CD14-positive monocyte (primary cell): ENCODE measurements around the gene LIMK1. TPM values are rescaled to one million over a fixed set of nuclear protein-coding genes. Genes with fewer than 3 reads are reported as not detected.

Experiments used
- DNase-seq, 3 donors: peaks; one replicate each; pipeline ENCODE4 v3.0.0-alpha.2; 2011 to 2022
- H2AFZ ChIP-seq: 2 replicates; pipeline ENCODE4 v1.6.0; 2012; ENCODE audit warnings: mild to moderate bottlenecking, low read depth, low read length, inconsistent platforms; ENCODE audit not compliant: insufficient read depth, poor library complexity, severe bottlenecking
- H3K27ac ChIP-seq, 2 donors: 1 replicate in 1 of 2; 2 replicates in 1 of 2; pipeline ENCODE4 v1.5.1; 2012 to 2013; ENCODE audit warnings: low read length in 2 of 2, control low read depth in 1 of 2, inconsistent platforms in 1 of 2, low read depth in 1 of 2, mild to moderate bottlenecking in 1 of 2
- H3K27me3 ChIP-seq, 2 donors: one replicate each; pipeline versions ENCODE4 v1.6.0 to v1.6.1; 2011 to 2013; ENCODE audit warnings: low read length in 2 of 2; ENCODE audit not compliant: control insufficient read depth in 2 of 2, insufficient read depth in 2 of 2
- H3K36me3 ChIP-seq, 2 donors: replicated peaks in 1 of 2; 1 replicate in 1 of 2; 2 replicates in 1 of 2; pipeline versions ENCODE4 v1.5.1 to v1.6.1; 2012 to 2013; ENCODE audit warnings: low read length in 2 of 2, control low read depth in 1 of 2, inconsistent platforms in 1 of 2, mild to moderate bottlenecking in 1 of 2; ENCODE audit not compliant: insufficient read depth in 2 of 2, control insufficient read depth in 1 of 2
- H3K4me1 ChIP-seq, 2 donors: 1 replicate in 1 of 2; 2 replicates in 1 of 2; pipeline versions ENCODE4 v1.5.1 to v1.6.1; 2012 to 2013; ENCODE audit warnings: low read length in 2 of 2, control low read depth in 1 of 2, inconsistent platforms in 1 of 2, mild to moderate bottlenecking in 1 of 2, moderate library complexity in 1 of 2; ENCODE audit not compliant: insufficient read depth in 2 of 2, control insufficient read depth in 1 of 2
- H3K4me2 ChIP-seq: replicated peaks from 2 replicates; pipeline ENCODE3; 2012; ENCODE audit warnings: low read length, moderate library complexity, mild to moderate bottlenecking; ENCODE audit not compliant: poor library complexity, severe bottlenecking; ENCODE audit errors: extremely low read depth
- H3K4me3 ChIP-seq, 3 experiments: fragments of 200-600 bp in 1 of 3; sonication (generic) in 1 of 3; replicated peaks in 1 of 3; 1 replicate in 2 of 3; 2 replicates in 1 of 3; pipeline ENCODE4 v1.5.1; 2011 to 2013; ENCODE audit warnings: low read length in 3 of 3, mild to moderate bottlenecking in 3 of 3, control low read depth in 2 of 3, low read depth in 2 of 3, inconsistent platforms in 1 of 3, moderate library complexity in 1 of 3
- H3K79me2 ChIP-seq: 2 replicates; pipeline ENCODE4 v1.6.0; 2012; ENCODE audit warnings: mild to moderate bottlenecking, control low read depth, inconsistent platforms, low read length, moderate library complexity; ENCODE audit not compliant: insufficient read depth
- H3K9ac ChIP-seq: 2 replicates; pipeline ENCODE4 v1.6.0; 2017; ENCODE audit warnings: low read length, mild to moderate bottlenecking; ENCODE audit not compliant: insufficient read depth, poor library complexity, severe bottlenecking
- H3K9me3 ChIP-seq, 2 donors: replicated peaks in 1 of 2; 1 replicate in 1 of 2; 2 replicates in 1 of 2; pipeline versions ENCODE4 v1.5.1 to v1.6.1; 2012 to 2013; ENCODE audit warnings: low read length in 2 of 2, control low read depth in 1 of 2; ENCODE audit not compliant: control insufficient read depth in 1 of 2, insufficient read depth in 1 of 2
- H4K20me1 ChIP-seq: 2 replicates; pipeline ENCODE4 v1.6.0; 2012; ENCODE audit warnings: mild to moderate bottlenecking, low read length, control low read depth, moderate library complexity; ENCODE audit not compliant: insufficient read depth
- H3K27ac Mint-ChIP-seq, 7 donors: one replicate each; pipeline ENCODE4 v1.8.0; 2020; ENCODE audit warnings: mild to moderate bottlenecking in 7 of 7, mixed read lengths in 7 of 7, moderate library complexity in 6 of 7, inconsistent platforms in 2 of 7
- H3K27me3 Mint-ChIP-seq, 3 donors: one replicate each; pipeline ENCODE4 v1.8.0; 2021 to 2022; ENCODE audit warnings: low read depth in 3 of 3, mild to moderate bottlenecking in 3 of 3, mixed read lengths in 3 of 3, moderate library complexity in 3 of 3, inconsistent platforms in 1 of 3
- H3K36me3 Mint-ChIP-seq, 2 donors: one replicate each; pipeline ENCODE4 v1.8.0; 2020; ENCODE audit warnings: mixed read lengths in 2 of 2, inconsistent platforms in 1 of 2, mild to moderate bottlenecking in 1 of 2
- H3K4me1 Mint-ChIP-seq: one replicate; pipeline ENCODE4 v1.8.0; 2020; ENCODE audit warnings: mild to moderate bottlenecking, mixed read lengths
- H3K4me3 Mint-ChIP-seq, 2 donors: one replicate each; pipeline ENCODE4 v1.8.0; 2020; ENCODE audit warnings: mild to moderate bottlenecking in 2 of 2, mixed read lengths in 2 of 2, moderate library complexity in 1 of 2
- H3K9me3 Mint-ChIP-seq, 7 donors: one replicate each; pipeline ENCODE4 v1.8.0; 2020 to 2022; ENCODE audit warnings: mixed read lengths in 7 of 7, mild to moderate bottlenecking in 6 of 7, moderate library complexity in 6 of 7, inconsistent platforms in 2 of 7
- CTCF ChIP-seq: fragments of 200-600 bp; IDR thresholded peaks from one replicate; pipeline ENCODE4 v1.8.0; 2022; ENCODE audit warnings: antibody characterized with exemption, mild to moderate bottlenecking
- WGBS: methylation state at CpG from one replicate; pipeline ENCODE4 v1.1.5; 2013; ENCODE audit warnings: missing lambda C conversion rate; ENCODE audit not compliant: insufficient coverage; 5-methylcytosine and 5-hydroxymethylcytosine counted together
- intact Hi-C, 2 donors: fragments of 100-400 bp; cut with micrococcal nuclease; formaldehyde crosslinking; loops; one replicate each; pipeline versions ENCODE4 v1.15.0 to v1.15.1; 2023
- polyA plus RNA-seq, 3 donors: library from polyadenylated mRNA; depleted of rRNA in 1 of 3; unstranded in 2 of 3; stranded (reverse) in 1 of 3; fragments of 300-500 nt in 2 of 3; fragments of >200 nt in 1 of 3; fragmentation: Illumina TruSeq in 2 of 3; gene quantifications; 1 replicate in 2 of 3; 2 replicates in 1 of 3; pipeline ENCODE4 v1.2.3, GENCODE V29; 2012 to 2021

Gene LIMK1
- polyA plus RNA-seq, 3 donors, result 12.6 to 30.2 (median 13.9) TPM

DNA sequence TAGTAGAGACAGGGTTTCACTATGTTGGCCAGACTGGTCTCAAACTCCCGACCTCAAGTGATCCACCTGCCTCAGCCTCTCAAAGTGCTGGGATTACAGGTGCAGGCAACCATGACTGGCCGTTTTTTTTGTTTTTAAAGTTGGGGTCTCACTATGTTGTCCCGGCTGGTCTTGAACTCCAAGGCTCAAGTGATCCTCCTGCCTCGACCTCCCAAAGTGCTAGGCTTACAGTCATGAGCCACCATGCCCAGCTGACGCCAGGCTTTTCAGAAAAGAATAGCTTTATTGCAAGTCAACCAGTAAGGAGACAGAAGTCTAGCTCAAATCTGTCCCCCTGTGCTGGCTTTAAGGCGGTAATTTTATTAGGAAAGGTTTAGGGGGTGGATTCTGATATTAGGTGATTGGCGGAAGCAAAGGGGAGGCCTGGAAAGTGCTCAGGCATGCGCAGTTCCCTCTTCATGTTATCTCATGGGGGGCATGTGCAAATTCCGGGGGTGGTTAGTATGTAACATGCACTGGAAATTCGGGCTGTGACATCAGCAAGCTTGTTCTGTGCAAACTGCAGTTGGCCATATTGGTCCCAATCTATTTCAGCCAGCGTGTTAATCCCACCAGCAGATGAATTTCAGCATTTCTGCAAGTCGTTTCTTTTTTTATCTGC lies 42.7 kb downstream of the LIMK1 start:
- Mint-ChIP-seq H3K4me1 (peaks cover 10% of the 10 kb centered on the region), H3K4me3 (no peak overlapping the region), H3K27ac (no peak overlapping the region), H3K27me3 (peaks cover 0 to 3% (median 2%) of the 10 kb centered on the region in 3 donors), H3K36me3 (peaks cover 12 to 15% of the 10 kb centered on the region in 2 donors), H3K9me3 (no peaks in the 10 kb centered on the region)
- Histone ChIP-seq H4K20me1 (no peaks in the 10 kb centered on the region), H3K79me2 (no peaks in the 10 kb centered on the region), H3K4me2 (no peak overlapping the region), H3K9ac (no peak overlapping the region), H2AFZ (no peak overlapping the region), H3K9me3 (no peaks in the 10 kb centered on the region), H3K27ac (no peak overlapping the region), H3K27me3 (no peaks in the 10 kb centered on the region), H3K36me3 (peaks cover 7 to 12% of the 10 kb centered on the region in 2 donors), H3K4me3 (no peak overlapping the region), H3K4me1 (peaks cover 0 to 10% of the 10 kb centered on the region in 2 donors)
- TF ChIP-seq CTCF, result no peak
- DNase-seq, result no peak
- intact Hi-C loops, result no loop called here
- WGBS, result 84% methylated on average over 11 of the region's 12 CpGs

GRCh38 chr7:74129887-74130286 lies 46.3 kb downstream of the LIMK1 start:
- H3K4me2 ChIP-seq, result no peak overlapping the region
- peaks cover 30% of the 10 kb centered on the region for H3K4me1 Mint-ChIP-seq
- H3K4me3 Mint-ChIP-seq, result no peak overlapping the region
- H3K27ac Mint-ChIP-seq, result no peak overlapping the region
- no peak for TF ChIP-seq CTCF
- WGBS, result no CpG with 5 or more reads among the region's 2 CpGs
- peaks cover 2 to 5% (median 2%) of the 10 kb centered on the region in 3 donors for H3K27me3 Mint-ChIP-seq
- H3K27me3 ChIP-seq, result no peaks in the 10 kb centered on the region
- H2AFZ ChIP-seq, result no peak overlapping the region
- H3K4me1 ChIP-seq, result peaks cover 9 to 26% of the 10 kb centered on the region in 2 donors
- DNase-seq, result no peak
- H3K9me3 ChIP-seq, result no peaks in the 10 kb centered on the region
- no peak overlapping the region for H3K27ac ChIP-seq
- no peaks in the 10 kb centered on the region for H3K36me3 ChIP-seq
- H4K20me1 ChIP-seq, result no peaks in the 10 kb centered on the region
- no peaks in the 10 kb centered on the region for H3K79me2 ChIP-seq
- no peak overlapping the region for H3K4me3 ChIP-seq
- intact Hi-C loops, result no loop called here
- H3K36me3 Mint-ChIP-seq, result no peaks in the 10 kb centered on the region
- H3K9me3 Mint-ChIP-seq, result peaks cover 0 to 5% (median 0%) of the 10 kb centered on the region in 7 donors
- no peak overlapping the region for H3K9ac ChIP-seq
